Prostate gland (tissue), 2 donors: ENCODE data around the gene KLHL36. TPM values are rescaled to one million over a fixed set of nuclear protein-coding genes. Genes with fewer than 3 reads are reported as not detected.

Experiments
- DNase-seq: peaks from one replicate; pipeline ENCODE4 v3.0.0-alpha.2; 2019; ENCODE audit warnings: low spot score
- H3K27ac ChIP-seq, 2 donors: fragments of 200-600 bp; sonication (generic); 2 replicates each; pipeline ENCODE4 v1.5.1; 2017 to 2019
- H3K27me3 ChIP-seq: fragments of 200-600 bp; sonication (generic); replicated peaks from 2 replicates; pipeline ENCODE4 v1.5.1; 2019; ENCODE audit not compliant: insufficient read depth
- H3K36me3 ChIP-seq, 2 donors: fragments of 200-600 bp; sonication (generic); 1 replicate in 1 of 2; 2 replicates in 1 of 2; pipeline versions ENCODE4 v1.5.1 to v1.8.1; 2017 to 2019
- H3K4me1 ChIP-seq: fragments of 200-600 bp; sonication (generic); replicated peaks from 2 replicates; pipeline ENCODE4 v1.5.1; 2019
- H3K4me3 ChIP-seq, 2 donors: fragments of 200-600 bp; sonication (generic); 2 replicates each; pipeline ENCODE4 v1.5.1; 2017 to 2019
- H3K9me3 ChIP-seq: fragments of 200-600 bp; sonication (generic); 2 replicates; pipeline ENCODE4 v1.5.1; 2017
- CTCF ChIP-seq, 4 experiments: fragments of 200-600 bp in 2 of 4; fragments of 450-650 bp in 2 of 4; sonication (generic) in 2 of 4; IDR thresholded peaks; 1 replicate in 3 of 4; 2 replicates in 1 of 4; pipeline ENCODE4 v1.5.1; 2016 to 2019; ENCODE audit warnings: antibody characterized with exemption in 4 of 4, mild to moderate bottlenecking in 2 of 4, moderate library complexity in 2 of 4
- POLR2A ChIP-seq: fragments of 450-650 bp; IDR thresholded peaks from one replicate; pipeline ENCODE4 v1.6.1; 2016; ENCODE audit warnings: antibody characterized with exemption, mild to moderate bottlenecking
- POLR2AphosphoS5 ChIP-seq: sonication (generic); formaldehyde crosslinking; IDR thresholded peaks from one replicate; pipeline ENCODE4 v1.6.1; 2017; ENCODE audit warnings: antibody characterized with exemption
- WGBS: methylation state at CpG from one replicate; pipeline ENCODE4 v1.1.5; 2018; 5-methylcytosine and 5-hydroxymethylcytosine counted together
- intact Hi-C: fragments of 100-400 bp; cut with DNase I; formaldehyde crosslinking; loops from one replicate; pipeline ENCODE4 v1.14.2; 2022
- total RNA-seq, 2 donors: library from RNA; depleted of rRNA; stranded (reverse); fragments of >200 nt; gene quantifications; one replicate each; pipeline ENCODE4 v1.1.0, GENCODE V29; 2016

The KLHL36 gene
- total RNA-seq, 2 donors from 2014 or later = 57.1 to 106 TPM

GRCh38 chr16:84659656-84660300 lies 11.5 kb downstream of the KLHL36 start:
- WGBS = 96% methylated on average over 27 of the region's 27 CpGs
- no peak for DNase-seq
- Histone ChIP-seq H3K4me1 (no peaks in the 10 kb centered on the region), H3K27me3 (no peaks in the 10 kb centered on the region), H3K9me3 (no peaks in the 10 kb centered on the region), H3K27ac (no peak overlapping the region), H3K36me3 (peaks cover 14 to 36% of the 10 kb centered on the region in 2 donors), H3K4me3 (no peak overlapping the region)
- intact Hi-C loops = no loop called here
- no peak for TF ChIP-seq CTCF (IDR thresholded peaks at IDR 0.05)
- TF ChIP-seq POLR2AphosphoS5 = no peak
- TF ChIP-seq POLR2A = no peak

GRCh38 chr16:84660973-84661372 lies 12.7 kb downstream of the KLHL36 start:
- H3K27ac ChIP-seq = no peak overlapping the region
- H3K27me3 ChIP-seq = no peaks in the 10 kb centered on the region
- no peak overlapping the region for H3K4me3 ChIP-seq
- H3K9me3 ChIP-seq = no peaks in the 10 kb centered on the region
- 77% methylated on average over 7 of the region's 7 CpGs for WGBS
- no peaks in the 10 kb centered on the region for H3K4me1 ChIP-seq
- intact Hi-C loops = no loop called here
- H3K36me3 ChIP-seq = peaks cover 14 to 36% of the 10 kb centered on the region in 2 donors
- no peak for TF ChIP-seq POLR2AphosphoS5
- no peak for TF ChIP-seq POLR2A
- no peak for TF ChIP-seq CTCF (IDR thresholded peaks at IDR 0.05)
- DNase-seq = no peak

GRCh38 chr16:84661418-84662060 lies 13.2 kb downstream of the KLHL36 start:
- Histone ChIP-seq H3K4me1 (no peaks in the 10 kb centered on the region), H3K4me3 (no peak overlapping the region), H3K9me3 (no peaks in the 10 kb centered on the region), H3K27me3 (no peaks in the 10 kb centered on the region), H3K36me3 (peaks cover 14 to 36% of the 10 kb centered on the region in 2 donors), H3K27ac (no peak overlapping the region)
- TF ChIP-seq POLR2A = no peak
- no peak for TF ChIP-seq CTCF (IDR thresholded peaks at IDR 0.05)
- TF ChIP-seq POLR2AphosphoS5 = no peak
- intact Hi-C loops = loop anchor here (2.0 kb wide), 1 partner anchor 27 kb away; no protein-coding TSS in a partner anchor
- WGBS = 93% methylated on average over 51 of the region's 51 CpGs
- DNase-seq = no peak

GRCh38 chr16:84662471-84662870 lies 14.2 kb downstream of the KLHL36 start:
- TF ChIP-seq CTCF (IDR thresholded peaks at IDR 0.05) = no peak
- no peak for TF ChIP-seq POLR2A
- TF ChIP-seq POLR2AphosphoS5 = no peak
- no peak for DNase-seq
- peaks cover 10 to 31% of the 10 kb centered on the region in 2 donors for H3K36me3 ChIP-seq
- no peaks in the 10 kb centered on the region for H3K27me3 ChIP-seq
- H3K27ac ChIP-seq = no peak overlapping the region
- 89% methylated on average over 9 of the region's 9 CpGs for WGBS
- H3K4me1 ChIP-seq = no peaks in the 10 kb centered on the region
- H3K4me3 ChIP-seq = no peak overlapping the region
- no peaks in the 10 kb centered on the region for H3K9me3 ChIP-seq
- intact Hi-C loops = loop anchor here (2.0 kb wide), 1 partner anchor 28 kb away; no protein-coding TSS in a partner anchor
